ENCODE data around the gene DDAH2. TPM values are rescaled to one million over a fixed set of nuclear protein-coding genes. Genes with fewer than 3 reads are reported as not detected.

Gene DDAH2
- polyA plus RNA-seq, 3 donors: 29.8 to 56.0 (median 30.6) TPM

- DNase-seq: no peak
- peaks cover 18 to 50% of the 10 kb centered on the region in 2 donors for H3K36me3 ChIP-seq (replicated peaks in 1 of 2; ENCODE audit: control insufficient read depth in 1 of 2, insufficient read depth in 2 of 2, low read length in 2 of 2)
- no peak overlapping the region for H3K27ac ChIP-seq (ENCODE audit: low read depth in 1 of 2, low read length in 2 of 2)
- Mint-ChIP-seq H3K36me3 (peaks cover 34 to 48% of the 10 kb centered on the region in 2 donors), H3K4me1 (no peaks in the 10 kb centered on the region), H3K4me3 (no peak overlapping the region), H3K9me3 (no peaks in the 10 kb centered on the region), H3K27me3 (ENCODE audit: low read depth in 3 of 3) (peaks cover 0 to 1% (median 0%) of the 10 kb centered on the region in 3 donors), H3K27ac (no peak overlapping the region)
- H3K27me3 ChIP-seq (ENCODE audit: control insufficient read depth in 2 of 2, insufficient read depth in 2 of 2, low read length in 2 of 2): no peaks in the 10 kb centered on the region
- intact Hi-C loops (cut with micrococcal nuclease): no loop called here
- H3K79me2 ChIP-seq (ENCODE audit: insufficient read depth, low read length): no peaks in the 10 kb centered on the region
- H2AFZ ChIP-seq (ENCODE audit: insufficient read depth, low read depth, low read length, poor library complexity, severe bottlenecking): no peak overlapping the region
- H3K4me3 ChIP-seq (replicated peaks in 1 of 3; ENCODE audit: low read depth in 2 of 3, low read length in 3 of 3): no peak overlapping the region
- WGBS (ENCODE audit: insufficient coverage): 100% methylated on average over 1 of the region's 2 CpGs
- H4K20me1 ChIP-seq (ENCODE audit: insufficient read depth, low read length): no peaks in the 10 kb centered on the region
- no peak overlapping the region for H3K9ac ChIP-seq (ENCODE audit: insufficient read depth, low read length, poor library complexity, severe bottlenecking)
- no peaks in the 10 kb centered on the region for H3K4me1 ChIP-seq (ENCODE audit: control insufficient read depth in 1 of 2, insufficient read depth in 2 of 2, low read length in 2 of 2)
- no peaks in the 10 kb centered on the region for H3K9me3 ChIP-seq (replicated peaks in 1 of 2; ENCODE audit: control insufficient read depth in 1 of 2, insufficient read depth in 1 of 2, low read length in 2 of 2)
- TF ChIP-seq CTCF (IDR thresholded peaks at IDR 0.05): no peak
- H3K4me2 ChIP-seq (replicated peaks; ENCODE audit: extremely low read depth, low read length, poor library complexity, severe bottlenecking): no peak overlapping the region
These were observed 29.2 kb upstream of the DDAH2 start for GRCh38 chr6:31758281-31758680.

- 88% methylated on average over 4 of the region's 8 CpGs for WGBS (ENCODE audit: insufficient coverage)
- H3K27ac Mint-ChIP-seq: peak overlapping the region in 1 of 7 donors; percentile 31
- Histone ChIP-seq H3K4me2 (replicated peaks; ENCODE audit: extremely low read depth, low read length, poor library complexity, severe bottlenecking) (no peak overlapping the region), H3K9me3 (replicated peaks in 1 of 2; ENCODE audit: control insufficient read depth in 1 of 2, insufficient read depth in 1 of 2, low read length in 2 of 2) (no peaks in the 10 kb centered on the region), H3K27ac (ENCODE audit: low read depth in 1 of 2, low read length in 2 of 2) (no peak overlapping the region), H4K20me1 (ENCODE audit: insufficient read depth, low read length) (no peaks in the 10 kb centered on the region), H3K4me3 (replicated peaks in 1 of 3; ENCODE audit: low read depth in 2 of 3, low read length in 3 of 3) (no peak overlapping the region), H3K27me3 (ENCODE audit: control insufficient read depth in 2 of 2, insufficient read depth in 2 of 2, low read length in 2 of 2) (no peaks in the 10 kb centered on the region), H3K36me3 (replicated peaks in 1 of 2; ENCODE audit: control insufficient read depth in 1 of 2, insufficient read depth in 2 of 2, low read length in 2 of 2) (peaks cover 2 to 6% of the 10 kb centered on the region in 2 donors), H2AFZ (ENCODE audit: insufficient read depth, low read depth, low read length, poor library complexity, severe bottlenecking) (no peak overlapping the region), H3K79me2 (ENCODE audit: insufficient read depth, low read length) (no peaks in the 10 kb centered on the region), H3K9ac (ENCODE audit: insufficient read depth, low read length, poor library complexity, severe bottlenecking) (no peak overlapping the region), H3K4me1 (ENCODE audit: control insufficient read depth in 1 of 2, insufficient read depth in 2 of 2, low read length in 2 of 2) (no peaks in the 10 kb centered on the region)
- H3K4me3 Mint-ChIP-seq: no peak overlapping the region
- no peak for DNase-seq
- intact Hi-C loops (cut with micrococcal nuclease): no loop called here
- no peaks in the 10 kb centered on the region for H3K27me3 Mint-ChIP-seq (ENCODE audit: low read depth in 3 of 3)
- H3K9me3 Mint-ChIP-seq: no peaks in the 10 kb centered on the region
- H3K36me3 Mint-ChIP-seq: peaks cover 6 to 8% of the 10 kb centered on the region in 2 donors
- no peaks in the 10 kb centered on the region for H3K4me1 Mint-ChIP-seq
- no peak for TF ChIP-seq CTCF (IDR thresholded peaks at IDR 0.05)
These were observed 23.7 kb upstream of the DDAH2 start for GRCh38 chr6:31752739-31753319.
